GM21381 (cell line): ENCODE measurements around the gene SLC27A5.
A peak's percentile ranks its signal among the peaks of the same experiment; 100 is the strongest.
"Not testable (repeated sequence)": the region's sequence is repeated elsewhere in the genome, so short reads cannot be mapped to it uniquely, and the experiment has no call there.

Source experiments
- ATAC-seq: cut with Tn5 transposase; IDR thresholded peaks from one replicate; pipeline ENCODE4 v1.9.1; 2021; ENCODE audit warnings: mild to moderate bottlenecking, moderate library complexity; ENCODE audit not compliant: unreplicated experiment

Gene SLC27A5

GRCh38 chr19:58471736-58472135, 40.1 kb downstream of the SLC27A5 start:
- no peak for ATAC-seq

- ATAC-seq: not testable (repeated sequence)
These were observed 40.8 kb downstream of the SLC27A5 start for GRCh38 chr19:58470837-58471543.

DNA sequence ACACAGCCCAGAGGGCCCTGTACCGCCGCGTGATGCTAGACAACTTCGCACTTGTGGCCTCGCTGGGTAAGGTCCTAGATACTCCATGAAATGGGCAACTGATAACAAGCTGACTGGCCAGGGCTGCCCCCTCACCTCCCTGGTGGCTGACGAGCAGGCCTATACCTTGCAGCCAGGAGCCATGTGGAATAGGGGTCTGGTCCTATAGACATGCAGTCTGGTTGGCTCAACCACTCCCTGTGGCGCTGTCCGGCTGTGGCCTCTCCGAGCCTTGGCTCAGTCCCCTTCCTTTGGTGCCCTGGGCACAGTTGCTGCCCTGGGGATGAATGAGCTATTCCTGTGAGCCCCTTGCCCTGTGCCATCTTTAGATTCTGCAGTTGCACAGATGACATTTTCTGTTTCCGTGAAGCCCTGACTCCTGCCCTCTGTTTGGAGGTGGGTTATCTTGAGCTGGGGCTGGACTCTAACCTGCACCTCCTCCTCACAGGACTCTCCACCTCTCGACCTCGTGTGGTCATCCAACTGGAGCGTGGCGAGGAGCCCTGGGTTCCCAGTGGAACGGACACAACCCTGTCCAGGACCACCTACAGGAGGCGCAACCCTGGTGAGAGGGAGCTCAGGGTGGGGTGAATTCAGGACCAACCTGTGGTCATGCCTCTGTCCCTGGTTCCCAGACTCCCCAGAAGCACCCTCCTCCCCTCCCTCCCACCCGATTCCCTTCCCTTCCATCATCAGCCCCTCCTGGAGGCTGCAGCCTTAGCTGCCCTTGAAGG, 42.4 kb downstream of the SLC27A5 start:
- ATAC-seq: no peak

GRCh38 chr19:58468216-58468839, 43.5 kb downstream of the SLC27A5 start:
- ATAC-seq: no peak

GRCh38 chr19:58466760-58467589, 44.8 kb downstream of the SLC27A5 start, which contains the start of gene ZNF324:
ZNF324 (plus strand) TSS chr19:58467080; CDS start chr19:58469186, 2,106 bp downstream.
- ATAC-seq: peak; percentile 83

GRCh38 chr19:58466089-58466759, 45.6 kb downstream of the SLC27A5 start:
- ATAC-seq: peak; percentile 22

GRCh38 chr19:58460039-58460438, 51.8 kb downstream of the SLC27A5 start:
- no peak for ATAC-seq

- ATAC-seq: no peak
These were observed 55.7 kb downstream of the SLC27A5 start for GRCh38 chr19:58456111-58456510.

DNA sequence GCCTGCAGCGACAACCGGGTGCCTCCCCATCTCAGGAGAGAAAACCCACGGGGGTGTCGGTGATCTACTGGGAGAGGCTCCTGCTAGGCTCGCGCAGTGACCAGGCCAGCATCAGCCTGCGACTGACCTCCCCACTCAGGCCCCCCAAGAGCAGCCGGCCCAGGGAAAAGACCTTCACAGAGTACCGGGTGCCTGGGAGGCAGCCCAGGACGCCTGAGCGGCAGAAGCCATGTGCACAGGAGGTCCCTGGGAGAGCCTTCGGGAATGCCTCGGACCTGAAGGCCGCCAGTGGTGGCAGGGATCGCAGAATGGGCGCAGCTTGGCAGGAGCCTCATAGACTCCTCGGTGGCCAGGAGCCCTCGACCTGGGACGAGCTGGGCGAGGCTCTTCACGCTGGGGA, 56.5 kb downstream of the SLC27A5 start:
- ATAC-seq: no peak

GRCh38 chr19:58453743-58454142, 58.0 kb downstream of the SLC27A5 start:
- no peak for ATAC-seq

- peak; percentile 93 for ATAC-seq
These were observed 60.3 kb downstream of the SLC27A5 start, which contains the start of gene ZNF324B for GRCh38 chr19:58451358-58452101. ZNF324B (plus strand) TSS chr19:58451622; CDS start chr19:58453702, 2,080 bp downstream.

GRCh38 chr19:58450856-58451357, 60.9 kb downstream of the SLC27A5 start:
- peak; percentile 3 for ATAC-seq

- not testable (repeated sequence) for ATAC-seq
These were observed 61.8 kb downstream of the SLC27A5 start for GRCh38 chr19:58449980-58450379.

DNA sequence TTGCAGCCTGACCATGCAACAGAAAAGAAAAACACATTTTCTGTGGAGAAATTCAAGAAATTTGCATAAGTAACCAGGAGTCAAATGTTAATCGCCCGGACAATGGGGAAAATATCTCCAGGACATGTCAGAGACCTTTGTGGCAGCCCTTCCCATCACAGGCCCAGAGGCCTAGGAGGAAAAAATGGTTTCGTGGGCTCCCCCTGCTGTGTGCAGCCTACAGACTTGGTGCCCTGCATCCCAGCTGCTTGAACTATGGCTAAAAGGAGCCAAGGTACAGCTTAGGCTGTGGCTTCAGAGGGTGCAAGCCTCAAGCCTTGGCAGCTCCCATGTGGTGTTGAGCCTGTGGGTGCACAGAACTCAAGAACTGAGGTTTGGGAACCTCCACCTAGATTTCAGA, 62.9 kb downstream of the SLC27A5 start:
- not testable (repeated sequence) for ATAC-seq
